H4 (cell line): ENCODE results near the gene ZP2. TPM values are rescaled to one million over a fixed set of nuclear protein-coding genes. Genes with fewer than 3 reads are reported as not detected.

Experiments used
- DNase-seq: peaks from one replicate; pipeline ENCODE4 v3.0.0-alpha.2; 2015; ENCODE audit warnings: low spot score
- total RNA-seq: library from RNA; depleted of rRNA; stranded (reverse); fragments of >200 nt; shearing (Covaris generic); gene quantifications from 2 replicates; pipeline ENCODE4 v1.2.3, GENCODE V29; 2014; rRNA removed

The ZP2 gene
- total RNA-seq, 1 experiment from 2014 or later = not detected

DNA sequence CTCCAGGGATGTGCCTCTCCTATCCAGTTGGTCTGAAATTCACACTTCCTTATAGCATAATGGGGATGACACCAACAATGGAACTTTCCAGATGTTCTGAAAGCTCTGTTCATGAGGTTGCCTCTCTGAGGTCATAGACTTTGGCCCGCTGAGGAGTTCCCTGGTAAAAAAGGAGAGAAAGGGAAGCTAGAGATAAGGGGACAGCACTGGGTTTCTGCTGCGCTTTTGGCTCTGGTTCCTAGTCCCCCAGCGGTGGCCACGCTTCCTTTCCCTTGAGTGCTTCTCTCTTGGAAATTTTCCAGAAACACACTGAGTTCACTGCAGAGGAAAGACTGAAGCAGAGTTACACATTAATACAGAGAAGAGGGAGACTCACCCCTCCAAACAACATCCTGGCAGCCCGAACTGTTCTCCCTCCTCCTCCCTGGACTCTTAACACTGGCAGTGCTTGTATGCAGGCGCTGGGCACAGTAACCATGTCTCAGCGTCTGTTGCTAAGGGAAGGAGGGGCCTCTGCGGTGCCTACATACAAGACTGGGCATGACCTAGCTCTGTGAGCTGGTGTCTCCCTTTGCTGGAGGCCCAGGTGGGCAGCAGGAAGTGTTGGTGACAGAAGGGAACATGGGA is 60.9 kb downstream of the ZP2 start, which contains the start of gene DNAH3:
Gene DNAH3 (minus strand): TSS at position 472 of the 627 bp plus-strand sequence. CDS start 527 bp downstream, outside the sequence.
- no peak for DNase-seq

Other genes with a start within 250 kb of the ZP2 start
- gene DNAH3, start 60.7 kb downstream of the ZP2 start, total RNA-seq = 0.12 and 0.17 TPM in 2 replicates
- 14.8 and 18.0 TPM in 2 replicates for gene LDAF1, start 52.9 kb downstream of the ZP2 start, total RNA-seq
- not detected in 2 replicates for gene ANKS4B, start 22.1 kb upstream of the ZP2 start, total RNA-seq
- gene CRYM, start 66.7 kb upstream of the ZP2 start, total RNA-seq = 0.29 and 3.1 TPM in 2 replicates